Osteoblast (primary cell): ENCODE data around the gene COX17. TPM values are rescaled to one million over a fixed set of nuclear protein-coding genes. Genes with fewer than 3 reads are reported as not detected.

ENCODE experiments used
- DNase-seq: peaks from one replicate; pipeline ENCODE4 v3.0.0; 2011; ENCODE audit warnings: low spot score, mixed read lengths; ENCODE audit not compliant: insufficient read length; ENCODE audit errors: missing footprints
- H2AFZ ChIP-seq: 2 replicates; pipeline ENCODE4 v1.6.0; 2011; ENCODE audit warnings: mild to moderate bottlenecking, low read length
- H3K27ac ChIP-seq: 2 replicates; pipeline ENCODE4 v1.5.1; 2011; ENCODE audit warnings: mild to moderate bottlenecking, low read depth, low read length, moderate library complexity
- H3K27me3 ChIP-seq: 2 replicates; pipeline ENCODE4 v1.6.0; 2012; ENCODE audit warnings: mild to moderate bottlenecking, control low read depth, inconsistent platforms, low read length, moderate library complexity; ENCODE audit not compliant: insufficient read depth
- H3K36me3 ChIP-seq: 2 replicates; pipeline ENCODE4 v1.5.1; 2011; ENCODE audit warnings: mild to moderate bottlenecking, low read length, control low read depth, moderate library complexity; ENCODE audit not compliant: insufficient read depth
- H3K4me1 ChIP-seq: 2 replicates; pipeline ENCODE4 v1.5.1; 2011; ENCODE audit warnings: mild to moderate bottlenecking, low read length, control low read depth, moderate library complexity; ENCODE audit not compliant: insufficient read depth
- H3K4me2 ChIP-seq: 2 replicates; pipeline ENCODE4 v1.6.0; 2011; ENCODE audit warnings: mild to moderate bottlenecking, low read length; ENCODE audit not compliant: insufficient read depth
- H3K4me3 ChIP-seq: fragments of 200-600 bp; sonication (generic); 3 replicates; pipeline ENCODE4 v1.5.1; 2012; ENCODE audit warnings: mild to moderate bottlenecking, low read length, inconsistent platforms; ENCODE audit not compliant: insufficient read depth
- H3K79me2 ChIP-seq: 2 replicates; pipeline ENCODE4 v1.6.0; 2012; ENCODE audit warnings: mild to moderate bottlenecking, low read length, control low read depth, inconsistent platforms; ENCODE audit not compliant: insufficient read depth
- H3K9me3 ChIP-seq: 2 replicates; pipeline ENCODE4 v1.5.1; 2011; ENCODE audit warnings: low read depth, low read length, control low read depth
- H4K20me1 ChIP-seq: 2 replicates; pipeline ENCODE4 v1.6.0; 2012; ENCODE audit warnings: mild to moderate bottlenecking, low read length, control low read depth; ENCODE audit not compliant: insufficient read depth
- CTCF ChIP-seq: IDR thresholded peaks from 2 replicates; pipeline ENCODE4 v1.5.1; 2011; ENCODE audit warnings: mild to moderate bottlenecking, low read depth, low read length, moderate library complexity; ENCODE audit errors: extremely low read depth
- total RNA-seq: library from RNA; depleted of rRNA; stranded (reverse); fragments of >200 nt; gene quantifications from 2 replicates; pipeline ENCODE4 v1.2.3, GENCODE V29; 2012

COX17 gene
- total RNA-seq, 1 donor = 8.0 TPM

- TF ChIP-seq CTCF = no peak
- no peak for DNase-seq
Measured at GRCh38 chr3:119672776-119673175, 4.4 kb downstream of the COX17 start.

GRCh38 chr3:119669906-119670570, 7.2 kb downstream of the COX17 start:
- no peak overlapping the region for H3K4me3 ChIP-seq
- H3K27ac ChIP-seq = no peak overlapping the region
- no peak for TF ChIP-seq CTCF
- H4K20me1 ChIP-seq = no peaks in the 10 kb centered on the region
- peaks cover 9% of the 10 kb centered on the region for H3K4me1 ChIP-seq
- no peak overlapping the region for H2AFZ ChIP-seq
- DNase-seq = no peak
- H3K4me2 ChIP-seq = no peak overlapping the region
- H3K36me3 ChIP-seq = peaks cover 29% of the 10 kb centered on the region
- H3K79me2 ChIP-seq = no peaks in the 10 kb centered on the region
- H3K27me3 ChIP-seq = no peaks in the 10 kb centered on the region
- H3K9me3 ChIP-seq = no peaks in the 10 kb centered on the region

More at GRCh38 chr3:119672776-119673175, 4.4 kb downstream of the COX17 start:
- H3K27ac ChIP-seq = no peak overlapping the region
- no peaks in the 10 kb centered on the region for H4K20me1 ChIP-seq
- peaks cover 12% of the 10 kb centered on the region for H3K79me2 ChIP-seq
- H3K27me3 ChIP-seq = no peaks in the 10 kb centered on the region
- no peaks in the 10 kb centered on the region for H3K9me3 ChIP-seq
- H2AFZ ChIP-seq = no peak overlapping the region
- H3K36me3 ChIP-seq = peaks cover 29% of the 10 kb centered on the region
- H3K4me3 ChIP-seq = no peak overlapping the region
- peaks cover 15% of the 10 kb centered on the region for H3K4me1 ChIP-seq
- no peak overlapping the region for H3K4me2 ChIP-seq

- no peaks in the 10 kb centered on the region for H3K9me3 ChIP-seq
- TF ChIP-seq CTCF = no peak
- H3K27ac ChIP-seq = peak overlapping the region; percentile 88
- H3K27me3 ChIP-seq = no peaks in the 10 kb centered on the region
- no peaks in the 10 kb centered on the region for H3K79me2 ChIP-seq
- H2AFZ ChIP-seq = no peak overlapping the region
- H3K4me1 ChIP-seq = peaks cover 42% of the 10 kb centered on the region
- H4K20me1 ChIP-seq = no peaks in the 10 kb centered on the region
- H3K4me3 ChIP-seq = no peak overlapping the region
- no peak for DNase-seq
- peaks cover 6% of the 10 kb centered on the region for H3K36me3 ChIP-seq
- no peak overlapping the region for H3K4me2 ChIP-seq
Measured at GRCh38 chr3:119665954-119666559, 11.1 kb downstream of the COX17 start.

GRCh38 chr3:119664850-119665379, 12.3 kb downstream of the COX17 start:
- peak overlapping the region; percentile 88 for H3K27ac ChIP-seq
- peak overlapping the region; percentile 45 for H3K4me2 ChIP-seq
- no peak for DNase-seq
- TF ChIP-seq CTCF = no peak
- H2AFZ ChIP-seq = peak overlapping the region; percentile 71
- H4K20me1 ChIP-seq = no peaks in the 10 kb centered on the region
- peaks cover 47% of the 10 kb centered on the region for H3K4me1 ChIP-seq
- peaks cover under 1% of the 10 kb centered on the region for H3K36me3 ChIP-seq
- no peaks in the 10 kb centered on the region for H3K9me3 ChIP-seq
- H3K79me2 ChIP-seq = no peaks in the 10 kb centered on the region
- no peaks in the 10 kb centered on the region for H3K27me3 ChIP-seq
- H3K4me3 ChIP-seq = no peak overlapping the region
